HEK293T (cell line): ENCODE measurements around the gene ACTR5.
"Not testable (repeated sequence)": the region's sequence is repeated elsewhere in the genome, so short reads cannot be mapped to it uniquely, and the experiment has no call there.

ENCODE experiments used
- CTCF ChIA-PET: fragments of 350-600 bp; formaldehyde crosslinking; extraction: SDS; loops from one replicate; lab custom pipeline; 2021; ENCODE audit warnings: antibody characterized with exemption, inconsistent platforms; lab: Yijun Ruan, JAX
- POLR2A ChIA-PET: fragments of 350-600 bp; formaldehyde crosslinking; extraction: SDS; loops from one replicate; lab custom pipeline; 2020; ENCODE audit warnings: antibody characterized with exemption, inconsistent platforms; lab: Yijun Ruan, JAX
- DNase-seq: peaks from one replicate; pipeline ENCODE4 v3.0.0; 2012; ENCODE audit warnings: mixed read lengths; ENCODE audit errors: extremely low spot score
- ARNT ChIP-seq: fragments of 450-650 bp; IDR thresholded peaks from 2 replicates; pipeline ENCODE4 v1.6.1; 2017; ENCODE audit warnings: mild to moderate bottlenecking
- BHLHE40 ChIP-seq: fragments of 450-650 bp; IDR thresholded peaks from 2 replicates; pipeline ENCODE4 v1.6.1; 2016; ENCODE audit warnings: mild to moderate bottlenecking, moderate library complexity, borderline replicate concordance
- CTBP1 ChIP-seq: fragments of 450-650 bp; IDR thresholded peaks from 2 replicates; pipeline ENCODE4 v1.6.1; 2016; ENCODE audit warnings: borderline replicate concordance
- ELF4 ChIP-seq: fragments of 450-650 bp; IDR thresholded peaks from 2 replicates; pipeline ENCODE4 v1.6.1; 2017; ENCODE audit warnings: antibody characterized with exemption
- FOXA1 ChIP-seq: fragments of 450-650 bp; IDR thresholded peaks from 2 replicates; pipeline ENCODE4 v1.6.1; 2016; ENCODE audit warnings: mild to moderate bottlenecking
- FOXK2 ChIP-seq: fragments of 450-650 bp; IDR thresholded peaks from 2 replicates; pipeline ENCODE4 v1.6.1; 2016; ENCODE audit warnings: mild to moderate bottlenecking
- FOXM1 ChIP-seq: fragments of 450-650 bp; IDR thresholded peaks from 2 replicates; pipeline ENCODE4 v1.6.1; 2017; ENCODE audit warnings: mild to moderate bottlenecking, borderline replicate concordance
- HDGF ChIP-seq: fragments of 450-650 bp; IDR thresholded peaks from 2 replicates; pipeline ENCODE4 v1.6.1; 2017; ENCODE audit warnings: antibody characterized with exemption, borderline replicate concordance
- L3MBTL2 ChIP-seq: fragments of 450-650 bp; conservative IDR thresholded peaks from 2 replicates; pipeline ENCODE4 v1.6.1; 2016; ENCODE audit warnings: mild to moderate bottlenecking
- LEF1 ChIP-seq: fragments of 450-650 bp; IDR thresholded peaks from 2 replicates; pipeline ENCODE4 v1.6.1; 2017; ENCODE audit warnings: mild to moderate bottlenecking, borderline replicate concordance
- NFRKB ChIP-seq: fragments of 450-650 bp; IDR thresholded peaks from 2 replicates; pipeline ENCODE4 v1.6.1; 2016; ENCODE audit warnings: mild to moderate bottlenecking, moderate library complexity
- PKNOX1 ChIP-seq: fragments of 450-650 bp; IDR thresholded peaks from 2 replicates; pipeline ENCODE4 v1.6.1; 2016
- SP1 ChIP-seq: fragments of 450-650 bp; IDR thresholded peaks from 2 replicates; pipeline ENCODE4 v1.6.1; 2017
- SUZ12 ChIP-seq: fragments of 450-650 bp; IDR thresholded peaks from 2 replicates; pipeline ENCODE4 v1.6.1; 2016; ENCODE audit warnings: mild to moderate bottlenecking
- TARDBP ChIP-seq: fragments of 450-650 bp; IDR thresholded peaks from 2 replicates; pipeline ENCODE4 v1.6.1; 2016
- ZNF384 ChIP-seq: fragments of 450-650 bp; IDR thresholded peaks from 2 replicates; pipeline ENCODE4 v1.6.1; 2016

ACTR5 gene

DNA sequence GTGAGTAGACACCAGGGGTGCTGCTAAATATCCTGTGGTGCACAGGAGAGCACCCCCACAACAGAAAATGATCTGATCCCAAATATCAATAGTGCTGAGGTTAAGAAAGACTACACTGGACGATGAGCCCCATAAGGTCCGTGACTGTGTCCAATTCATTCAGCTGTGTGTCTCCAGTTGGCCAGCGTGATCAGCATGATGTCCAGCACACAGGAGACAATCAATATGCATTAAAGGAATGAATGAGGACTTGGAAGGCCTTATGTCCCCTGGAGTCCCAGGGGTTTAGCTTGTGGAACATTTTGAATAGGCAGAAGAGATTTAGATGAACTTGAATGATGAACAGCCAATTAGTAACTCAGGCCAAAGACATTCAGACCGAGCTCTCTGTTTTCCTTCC lies 63.5 kb downstream of the ACTR5 start:
- ChIA-PET CTCF (no interaction called here), POLR2A (no interaction called here)
- no peak for DNase-seq
- TF ChIP-seq SUZ12 (no peak), LEF1 (no peak), ELF4 (no peak), ZNF384 (no peak), FOXA1 (no peak)

DNA sequence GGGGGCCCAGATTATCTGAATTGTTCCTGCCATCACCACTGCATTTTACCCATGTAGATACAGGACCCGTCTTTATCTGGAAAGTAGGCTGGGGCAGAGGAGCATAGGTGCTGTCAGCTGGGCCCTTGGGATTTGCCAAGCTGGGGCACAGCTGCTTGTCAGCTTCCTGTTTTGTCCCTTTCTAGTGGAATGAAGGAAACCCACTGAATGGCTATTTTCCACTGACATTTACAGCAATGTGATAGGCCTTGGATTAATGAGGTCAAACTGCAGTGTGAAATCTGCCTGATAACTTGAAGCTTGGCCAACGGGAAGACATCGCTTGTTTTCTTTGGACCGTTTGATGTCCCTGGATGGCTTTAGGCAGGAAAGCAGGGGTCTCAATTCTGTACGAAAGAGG lies 63.9 kb downstream of the ACTR5 start:
- ChIA-PET CTCF (no interaction called here), POLR2A (no interaction called here)
- no peak for TF ChIP-seq ZNF384
- TF ChIP-seq FOXK2 = no peak
- TF ChIP-seq FOXM1 = no peak
- TF ChIP-seq SP1 = no peak
- TF ChIP-seq L3MBTL2 = no peak
- TF ChIP-seq SUZ12 = no peak
- no peak for TF ChIP-seq ELF4
- no peak for TF ChIP-seq FOXA1
- no peak for TF ChIP-seq NFRKB
- no peak for DNase-seq

DNA sequence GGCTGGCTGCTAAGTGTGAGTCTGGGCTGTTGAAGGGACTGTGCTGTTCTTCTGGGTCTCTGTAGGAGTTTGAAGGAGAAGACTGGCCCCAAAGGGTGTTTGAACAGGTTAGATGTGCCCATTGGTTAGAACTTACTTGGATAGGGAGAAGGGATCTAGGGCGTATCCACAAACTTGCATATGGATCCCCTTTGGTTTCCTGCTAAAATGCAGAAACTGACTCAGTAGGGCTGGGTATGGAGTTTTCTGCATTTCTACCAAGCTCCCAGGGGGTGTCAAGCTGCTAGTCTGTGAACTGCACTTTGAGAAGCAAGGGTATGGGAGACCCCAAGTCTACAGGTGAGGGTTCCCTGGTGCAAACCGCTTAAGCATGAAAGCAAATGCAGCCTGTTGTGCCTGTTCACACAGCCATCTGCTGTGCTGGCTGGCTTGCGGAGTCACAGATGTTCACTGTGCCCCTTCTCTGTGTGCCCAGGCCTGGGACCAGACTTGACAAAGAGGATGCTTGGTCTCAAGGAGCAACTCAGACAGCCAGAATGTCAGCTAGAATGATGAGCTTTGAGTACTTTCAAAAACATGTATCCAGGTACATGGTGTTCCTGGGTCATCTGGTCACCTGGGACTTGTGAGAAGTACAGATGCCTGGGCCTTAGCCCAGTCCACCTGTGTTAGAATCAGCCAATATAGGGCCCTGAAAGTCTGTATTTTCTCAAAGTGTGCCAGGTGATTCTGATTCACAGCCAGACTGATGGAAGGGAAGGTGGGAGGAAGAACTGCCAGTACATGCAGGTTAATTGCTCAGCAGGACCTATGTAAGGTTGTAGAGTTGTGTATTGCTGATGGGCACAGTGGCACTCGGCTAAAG lies 64.7 kb downstream of the ACTR5 start:
- POLR2A ChIA-PET = no interaction called here
- DNase-seq = no peak
- CTCF ChIA-PET = no interaction called here
- TF ChIP-seq BHLHE40 (no peak), L3MBTL2 (no peak), FOXM1 (no peak), ZNF384 (no peak), LEF1 (no peak), NFRKB (no peak), FOXK2 (no peak), ELF4 (no peak), PKNOX1 (no peak), HDGF (no peak), SP1 (no peak), FOXA1 (no peak), SUZ12 (no peak)

GRCh38 chr20:38813574-38813962 lies 65.3 kb downstream of the ACTR5 start:
- POLR2A ChIA-PET, CTCF ChIA-PET, DNase-seq: not testable (repeated sequence)

DNA sequence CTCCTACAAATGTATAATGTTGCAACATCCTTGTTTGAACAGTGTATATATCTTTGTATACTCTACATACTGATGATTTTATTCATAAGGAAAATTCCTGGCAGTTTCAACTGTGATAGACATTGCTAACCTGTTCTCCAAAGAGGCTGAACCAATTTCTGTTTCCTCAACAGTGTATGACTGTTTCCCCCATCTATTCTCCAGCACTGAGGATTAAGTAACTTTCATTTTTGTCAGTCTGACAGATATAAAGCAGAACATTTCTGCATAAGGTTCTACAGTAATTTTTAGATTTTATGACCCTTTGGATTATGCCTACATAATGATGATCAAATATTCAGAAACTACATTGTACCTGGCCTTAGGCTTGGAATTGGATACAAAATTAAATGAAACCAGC lies 67.2 kb downstream of the ACTR5 start:
- POLR2A ChIA-PET = interaction anchor here (1.4 kb wide), 1 partner anchor 9 kb away, joined by 3 read pairs; no protein-coding TSS in a partner anchor
- no peak for DNase-seq
- TF ChIP-seq ELF4 (no peak), ARNT (no peak), HDGF (no peak), CTBP1 (no peak), BHLHE40 (no peak), FOXK2 (no peak), PKNOX1 (no peak), SUZ12 (no peak), FOXM1 (no peak), NFRKB (no peak), ZNF384 (no peak), TARDBP (no peak)
- CTCF ChIA-PET = no interaction called here

- CTCF ChIA-PET = no interaction called here
- TF ChIP-seq LEF1 = no peak
- TF ChIP-seq HDGF = no peak
- no peak for TF ChIP-seq ELF4
- TF ChIP-seq SP1 = no peak
- TF ChIP-seq BHLHE40 = no peak
- no peak for TF ChIP-seq FOXA1
- TF ChIP-seq TARDBP = no peak
- no peak for TF ChIP-seq L3MBTL2
- TF ChIP-seq SUZ12 = no peak
- TF ChIP-seq FOXM1 = no peak
- TF ChIP-seq NFRKB = no peak
- no peak for DNase-seq
- POLR2A ChIA-PET = no interaction called here
Observed at GRCh38 chr20:38818113-38819065, 70.1 kb downstream of the ACTR5 start.
